Bronchial smooth muscle cell (primary cell): ENCODE measurements around the gene CNFN. TPM values are rescaled to one million over a fixed set of nuclear protein-coding genes. Genes with fewer than 3 reads are reported as not detected.

ENCODE experiments used
- total RNA-seq: library from RNA; depleted of rRNA; stranded (reverse); fragments of >200 nt; gene quantifications from 2 replicates; pipeline ENCODE4 v1.2.1, GENCODE V29; 2014

The CNFN gene
- total RNA-seq = not detected in 2 replicates

GRCh38 chr19:42389899-42390298, at the start of gene CNFN:
Gene CNFN (minus strand): TSS chr19:42390297. CDS start chr19:42389037, 1,260 bp downstream.

GRCh38 chr19:42427313-42427712, 37.2 kb upstream of the CNFN start, which contains the start of gene LIPE:
Gene LIPE (minus strand): TSS chr19:42427388. CDS start chr19:42427149, 239 bp downstream.

Other genes with a start within 250 kb of the CNFN start
- gene DEDD2, start 172.6 kb downstream of the CNFN start, total RNA-seq = 5.8 and 13.2 TPM in 2 replicates
- gene ZNF526, start 170.0 kb downstream of the CNFN start, total RNA-seq = 7.9 and 13.0 TPM in 2 replicates
- gene GSK3A, start 147.7 kb downstream of the CNFN start, total RNA-seq = 5.4 and 7.1 TPM in 2 replicates
- gene ERF, start 135.2 kb downstream of the CNFN start, total RNA-seq = 11.3 and 18.7 TPM in 2 replicates
- 12.5 and 13.9 TPM in 2 replicates for gene CIC, start 121.0 kb downstream of the CNFN start, total RNA-seq
- 0.09 and 0.16 TPM in 2 replicates for gene PRR19, start 88.2 kb downstream of the CNFN start, total RNA-seq
- gene PAFAH1B3, start 87.7 kb downstream of the CNFN start, total RNA-seq = 23.7 and 36.6 TPM in 2 replicates
- gene TMEM145, start 77.0 kb downstream of the CNFN start, total RNA-seq = not detected in 2 replicates
- gene MEGF8, start 64.7 kb downstream of the CNFN start, total RNA-seq = 21.0 and 30.6 TPM in 2 replicates
- 1.1 and 1.6 TPM in 2 replicates for gene LIPE, start 37.1 kb upstream of the CNFN start, total RNA-seq
- gene CXCL17, start 52.6 kb upstream of the CNFN start, total RNA-seq = not detected in 2 replicates
- gene CEACAM1, start 138.2 kb upstream of the CNFN start, total RNA-seq = not detected in 2 replicates
- gene CEACAM8, start 204.6 kb upstream of the CNFN start, total RNA-seq = not detected in 2 replicates